Smooth muscle cell (in vitro differentiated cells): ENCODE data around the gene EEA1. TPM values are rescaled to one million over a fixed set of nuclear protein-coding genes. Genes with fewer than 3 reads are reported as not detected.

ENCODE experiments used
- DNase-seq: peaks from one replicate; lab custom pipeline; 2025; ENCODE audit not compliant: unreplicated experiment; lab: John Stamatoyannopoulos, UW
- H2AFZ ChIP-seq: fragments of 200-600 bp; sonication (generic); 2 replicates; pipeline ENCODE4 v1.6.0; 2016; ENCODE audit warnings: antibody characterized with exemption, low read depth, mild to moderate bottlenecking
- H3F3A ChIP-seq: fragments of 200-600 bp; sonication (generic); 2 replicates; pipeline ENCODE4 v1.6.0; 2017; ENCODE audit warnings: antibody characterized with exemption, low read depth
- H3K27ac ChIP-seq: fragments of 200-600 bp; sonication (generic); 2 replicates; pipeline ENCODE4 v1.5.1; 2016; ENCODE audit warnings: low read depth, mild to moderate bottlenecking
- H3K27me3 ChIP-seq: fragments of 200-600 bp; sonication (generic); 2 replicates; pipeline ENCODE4 v1.6.1; 2016; ENCODE audit warnings: low read depth, mild to moderate bottlenecking
- H3K36me3 ChIP-seq: fragments of 200-600 bp; sonication (generic); 2 replicates; pipeline ENCODE4 v1.5.1; 2016; ENCODE audit warnings: low read depth
- H3K4me1 ChIP-seq: fragments of 200-600 bp; sonication (generic); 2 replicates; pipeline ENCODE4 v1.5.1; 2016; ENCODE audit warnings: low read depth
- H3K4me2 ChIP-seq: fragments of 200-600 bp; sonication (generic); 2 replicates; pipeline ENCODE4 v1.6.0; 2016; ENCODE audit warnings: mild to moderate bottlenecking
- H3K4me3 ChIP-seq: fragments of 200-600 bp; sonication (generic); 2 replicates; pipeline ENCODE4 v1.5.1; 2016; ENCODE audit warnings: mild to moderate bottlenecking
- H3K79me2 ChIP-seq: fragments of 200-600 bp; sonication (generic); 2 replicates; pipeline ENCODE4 v1.6.0; 2016; ENCODE audit warnings: low read depth, mild to moderate bottlenecking
- H3K9ac ChIP-seq: fragments of 200-600 bp; sonication (generic); 2 replicates; pipeline ENCODE4 v1.6.0; 2016; ENCODE audit warnings: low read depth
- H3K9me3 ChIP-seq: fragments of 200-600 bp; sonication (generic); replicated peaks from 2 replicates; pipeline ENCODE4 v1.5.1; 2016; ENCODE audit warnings: low read depth
- H4K20me1 ChIP-seq: fragments of 200-600 bp; sonication (generic); 2 replicates; pipeline ENCODE4 v1.6.0; 2016; ENCODE audit warnings: low read depth
- CTCF ChIP-seq: fragments of 200-600 bp; sonication (generic); IDR thresholded peaks from 2 replicates; pipeline ENCODE4 v1.5.1; 2017; ENCODE audit warnings: borderline replicate concordance, mild to moderate bottlenecking, antibody characterized with exemption; ENCODE audit not compliant: insufficient read depth, poor library complexity, severe bottlenecking
- WGBS: methylation state at CpG from one replicate; pipeline ENCODE4 v1.1.7; 2016; ENCODE audit warnings: low lambda C conversion rate; 5-methylcytosine and 5-hydroxymethylcytosine counted together
- polyA plus RNA-seq: library from polyadenylated mRNA; unstranded; fragments of >200 nt; fragmentation: Nextera tagmentation; extraction: Ambion mirVana; gene quantifications from 2 replicates; pipeline ENCODE4 v1.2.1, GENCODE V29; 2016
- total RNA-seq: library from RNA; depleted of rRNA; stranded (reverse); fragments of >200 nt; gene quantifications from 2 replicates; pipeline ENCODE4 v1.2.3, GENCODE V29; 2014

EEA1 gene
- total and polyA plus RNA-seq, 2 experiments from 2014 or later: 25.1 to 29.0 TPM

GRCh38 chr12:92847368-92847767 lies 81.7 kb downstream of the EEA1 start:
- Histone ChIP-seq H3K9me3 (no peaks in the 10 kb centered on the region), H3K4me1 (no peaks in the 10 kb centered on the region), H3K4me3 (no peak overlapping the region), H3K27ac (no peak overlapping the region), H3F3A (no peaks in the 10 kb centered on the region), H3K27me3 (no peaks in the 10 kb centered on the region), H3K4me2 (no peak overlapping the region), H3K79me2 (no peaks in the 10 kb centered on the region), H2AFZ (no peak overlapping the region), H4K20me1 (no peaks in the 10 kb centered on the region), H3K9ac (no peak overlapping the region), H3K36me3 (peaks cover 13% of the 10 kb centered on the region)
- TF ChIP-seq CTCF: no peak
- WGBS: 100% methylated on average over 1 of the region's 1 CpG
- DNase-seq: no peak

GRCh38 chr12:92845329-92845728 lies 83.8 kb downstream of the EEA1 start:
- Histone ChIP-seq H3K27me3 (no peaks in the 10 kb centered on the region), H3K4me1 (no peaks in the 10 kb centered on the region), H3K9me3 (peaks cover 4% of the 10 kb centered on the region), H4K20me1 (no peaks in the 10 kb centered on the region), H3K4me2 (no peak overlapping the region), H3K9ac (no peak overlapping the region), H3K27ac (no peak overlapping the region), H3K4me3 (no peak overlapping the region), H3K36me3 (peaks cover 16% of the 10 kb centered on the region), H3K79me2 (no peaks in the 10 kb centered on the region), H3F3A (no peaks in the 10 kb centered on the region), H2AFZ (no peak overlapping the region)
- no peak for TF ChIP-seq CTCF
- DNase-seq: no peak
- WGBS: 99% methylated on average over 3 of the region's 3 CpGs

GRCh38 chr12:92844151-92844763 lies 84.8 kb downstream of the EEA1 start:
- no peak overlapping the region for H2AFZ ChIP-seq
- peaks cover 4% of the 10 kb centered on the region for H3K9me3 ChIP-seq
- no peak overlapping the region for H3K4me2 ChIP-seq
- no peaks in the 10 kb centered on the region for H3K4me1 ChIP-seq
- no peak overlapping the region for H3K27ac ChIP-seq
- DNase-seq: no peak
- no peaks in the 10 kb centered on the region for H3K27me3 ChIP-seq
- H4K20me1 ChIP-seq: no peaks in the 10 kb centered on the region
- H3K4me3 ChIP-seq: no peak overlapping the region
- no peak overlapping the region for H3K9ac ChIP-seq
- H3K36me3 ChIP-seq: peaks cover 16% of the 10 kb centered on the region
- WGBS: 100% methylated on average over 1 of the region's 1 CpG
- no peak for TF ChIP-seq CTCF
- no peaks in the 10 kb centered on the region for H3K79me2 ChIP-seq
- H3F3A ChIP-seq: no peaks in the 10 kb centered on the region

- no peaks in the 10 kb centered on the region for H3K9me3 ChIP-seq
- no peak overlapping the region for H3K4me3 ChIP-seq
- H3K36me3 ChIP-seq: peaks cover 3% of the 10 kb centered on the region
- H3K27ac ChIP-seq: no peak overlapping the region
- WGBS: 96% methylated on average over 7 of the region's 7 CpGs
- TF ChIP-seq CTCF: no peak
- no peaks in the 10 kb centered on the region for H3F3A ChIP-seq
- no peaks in the 10 kb centered on the region for H3K79me2 ChIP-seq
- H3K9ac ChIP-seq: no peak overlapping the region
- DNase-seq: no peak
- no peaks in the 10 kb centered on the region for H3K27me3 ChIP-seq
- no peaks in the 10 kb centered on the region for H4K20me1 ChIP-seq
- H3K4me1 ChIP-seq: no peaks in the 10 kb centered on the region
- no peak overlapping the region for H2AFZ ChIP-seq
- H3K4me2 ChIP-seq: no peak overlapping the region
Observed at GRCh38 chr12:92829686-92830282, 99.3 kb downstream of the EEA1 start.
